Measurements from ENCODE around the gene PPFIBP1. TPM values are rescaled to one million over a fixed set of nuclear protein-coding genes. Genes with fewer than 3 reads are reported as not detected.

Gene PPFIBP1
- total RNA-seq, 1 donor from 2014 or later, result 53.8 TPM

- peaks cover 48% of the 10 kb centered on the region for H3K4me1 Mint-ChIP-seq (ENCODE audit: low read depth)
- H3K36me3 Mint-ChIP-seq (ENCODE audit: low read depth), result peaks cover 4% of the 10 kb centered on the region
- DNase-seq (ENCODE audit: low spot score), result no peak
- no peak overlapping the region for H3K27ac Mint-ChIP-seq
- H3K9me3 Mint-ChIP-seq, result no peaks in the 10 kb centered on the region
- H3K4me3 Mint-ChIP-seq, result no peak overlapping the region
- intact Hi-C loops (cut with micrococcal nuclease), result loop anchor here (2.0 kb wide), 1 partner anchor 15 kb away; no protein-coding TSS in a partner anchor
- H3K27me3 Mint-ChIP-seq (ENCODE audit: insufficient read depth), result peaks cover 6% of the 10 kb centered on the region
Measured at GRCh38 chr12:27549801-27550652, 26.0 kb downstream of the PPFIBP1 start.

GRCh38 chr12:27550653-27550975 lies 26.6 kb downstream of the PPFIBP1 start:
- Mint-ChIP-seq H3K9me3 (no peaks in the 10 kb centered on the region), H3K27ac (no peak overlapping the region), H3K36me3 (ENCODE audit: low read depth) (peaks cover 4% of the 10 kb centered on the region), H3K27me3 (ENCODE audit: insufficient read depth) (peaks cover 6% of the 10 kb centered on the region), H3K4me1 (ENCODE audit: low read depth) (peaks cover 54% of the 10 kb centered on the region), H3K4me3 (no peak overlapping the region)
- intact Hi-C loops (cut with micrococcal nuclease), result no loop called here
- no peak for DNase-seq (ENCODE audit: low spot score)

- H3K27me3 Mint-ChIP-seq (ENCODE audit: insufficient read depth), result peaks cover 6% of the 10 kb centered on the region
- intact Hi-C loops (cut with micrococcal nuclease), result no loop called here
- H3K4me1 Mint-ChIP-seq (ENCODE audit: low read depth), result peaks cover 61% of the 10 kb centered on the region
- no peak overlapping the region for H3K4me3 Mint-ChIP-seq
- no peak overlapping the region for H3K27ac Mint-ChIP-seq
- H3K9me3 Mint-ChIP-seq, result no peaks in the 10 kb centered on the region
- no peak for DNase-seq (ENCODE audit: low spot score)
- peaks cover 4% of the 10 kb centered on the region for H3K36me3 Mint-ChIP-seq (ENCODE audit: low read depth)
Measured at GRCh38 chr12:27551172-27551840, 27.3 kb downstream of the PPFIBP1 start.

GRCh38 chr12:27552235-27552634 lies 28.2 kb downstream of the PPFIBP1 start:
- DNase-seq (ENCODE audit: low spot score), result no peak
- intact Hi-C loops (cut with micrococcal nuclease), result no loop called here
- Mint-ChIP-seq H3K27me3 (ENCODE audit: insufficient read depth) (peaks cover 6% of the 10 kb centered on the region), H3K4me1 (ENCODE audit: low read depth) (peaks cover 66% of the 10 kb centered on the region), H3K27ac (no peak overlapping the region), H3K9me3 (no peaks in the 10 kb centered on the region), H3K4me3 (no peak overlapping the region), H3K36me3 (ENCODE audit: low read depth) (peaks cover 4% of the 10 kb centered on the region)

GRCh38 chr12:27552886-27553560 lies 29.0 kb downstream of the PPFIBP1 start:
- peaks cover 6% of the 10 kb centered on the region for H3K27me3 Mint-ChIP-seq (ENCODE audit: insufficient read depth)
- H3K4me3 Mint-ChIP-seq, result no peak overlapping the region
- H3K9me3 Mint-ChIP-seq, result no peaks in the 10 kb centered on the region
- intact Hi-C loops (cut with micrococcal nuclease), result no loop called here
- H3K36me3 Mint-ChIP-seq (ENCODE audit: low read depth), result peaks cover 4% of the 10 kb centered on the region
- no peak for DNase-seq (ENCODE audit: low spot score)
- H3K4me1 Mint-ChIP-seq (ENCODE audit: low read depth), result peaks cover 66% of the 10 kb centered on the region
- H3K27ac Mint-ChIP-seq, result no peak overlapping the region

- Mint-ChIP-seq H3K4me3 (no peak overlapping the region), H3K4me1 (ENCODE audit: low read depth) (peaks cover 57% of the 10 kb centered on the region), H3K36me3 (ENCODE audit: low read depth) (peaks cover 4% of the 10 kb centered on the region), H3K27me3 (ENCODE audit: insufficient read depth) (peaks cover 7% of the 10 kb centered on the region), H3K9me3 (no peaks in the 10 kb centered on the region), H3K27ac (no peak overlapping the region)
- DNase-seq (ENCODE audit: low spot score), result no peak
- intact Hi-C loops (cut with micrococcal nuclease), result no loop called here
Measured at GRCh38 chr12:27553941-27554340, 29.9 kb downstream of the PPFIBP1 start.

- H3K36me3 Mint-ChIP-seq (ENCODE audit: low read depth), result peaks cover 2% of the 10 kb centered on the region
- no peak overlapping the region for H3K27ac Mint-ChIP-seq
- DNase-seq (ENCODE audit: low spot score), result no peak
- H3K4me3 Mint-ChIP-seq, result no peak overlapping the region
- peaks cover 7% of the 10 kb centered on the region for H3K27me3 Mint-ChIP-seq (ENCODE audit: insufficient read depth)
- H3K4me1 Mint-ChIP-seq (ENCODE audit: low read depth), result peaks cover 50% of the 10 kb centered on the region
- intact Hi-C loops (cut with micrococcal nuclease), result loop anchor here (5.0 kb wide), 1 partner anchor 98 kb away; no protein-coding TSS in a partner anchor
- no peaks in the 10 kb centered on the region for H3K9me3 Mint-ChIP-seq
Measured at GRCh38 chr12:27554421-27555186, 30.6 kb downstream of the PPFIBP1 start.

GRCh38 chr12:27555361-27555760 lies 31.4 kb downstream of the PPFIBP1 start:
- no peak for DNase-seq (ENCODE audit: low spot score)
- H3K9me3 Mint-ChIP-seq, result no peaks in the 10 kb centered on the region
- no peak overlapping the region for H3K27ac Mint-ChIP-seq
- H3K4me1 Mint-ChIP-seq (ENCODE audit: low read depth), result peaks cover 45% of the 10 kb centered on the region
- intact Hi-C loops (cut with micrococcal nuclease), result loop anchor here (5.0 kb wide), 1 partner anchor 97 kb away; no protein-coding TSS in a partner anchor
- peaks cover 7% of the 10 kb centered on the region for H3K27me3 Mint-ChIP-seq (ENCODE audit: insufficient read depth)
- H3K4me3 Mint-ChIP-seq, result no peak overlapping the region
- peaks cover 2% of the 10 kb centered on the region for H3K36me3 Mint-ChIP-seq (ENCODE audit: low read depth)

- H3K27me3 Mint-ChIP-seq (ENCODE audit: insufficient read depth), result peaks cover 7% of the 10 kb centered on the region
- intact Hi-C loops (cut with micrococcal nuclease), result loop anchor here (1.0 to 5.0 kb wide), 3 partner anchors 22 to 96 kb away; no protein-coding TSS in a partner anchor
- no peak for DNase-seq (ENCODE audit: low spot score)
Measured at GRCh38 chr12:27555925-27556778, 32.1 kb downstream of the PPFIBP1 start.

GRCh38 chr12:27560126-27560525 lies 36.1 kb downstream of the PPFIBP1 start:
- Mint-ChIP-seq H3K27me3 (ENCODE audit: insufficient read depth) (peaks cover 4% of the 10 kb centered on the region), H3K9me3 (no peaks in the 10 kb centered on the region), H3K27ac (no peak overlapping the region), H3K4me3 (no peak overlapping the region), H3K36me3 (ENCODE audit: low read depth) (peaks cover 4% of the 10 kb centered on the region), H3K4me1 (ENCODE audit: low read depth) (peaks cover 28% of the 10 kb centered on the region)
- intact Hi-C loops (cut with micrococcal nuclease), result no loop called here
- DNase-seq (ENCODE audit: low spot score), result no peak

More at GRCh38 chr12:27555925-27556778, 32.1 kb downstream of the PPFIBP1 start:
- H3K4me1 Mint-ChIP-seq (ENCODE audit: low read depth), result peaks cover 42% of the 10 kb centered on the region
- no peak overlapping the region for H3K4me3 Mint-ChIP-seq
- H3K36me3 Mint-ChIP-seq (ENCODE audit: low read depth), result peaks cover 2% of the 10 kb centered on the region
- H3K27ac Mint-ChIP-seq, result no peak overlapping the region
- no peaks in the 10 kb centered on the region for H3K9me3 Mint-ChIP-seq

GRCh38 chr12:27561535-27562350 lies 37.7 kb downstream of the PPFIBP1 start:
- H3K27me3 Mint-ChIP-seq (ENCODE audit: insufficient read depth), result peaks cover 4% of the 10 kb centered on the region

More at GRCh38 chr12:27561535-27562350, 37.7 kb downstream of the PPFIBP1 start:
- no peak for DNase-seq (ENCODE audit: low spot score)
- Mint-ChIP-seq H3K9me3 (no peaks in the 10 kb centered on the region), H3K36me3 (ENCODE audit: low read depth) (peaks cover 4% of the 10 kb centered on the region), H3K4me3 (no peak overlapping the region), H3K27ac (no peak overlapping the region), H3K4me1 (ENCODE audit: low read depth) (peaks cover 21% of the 10 kb centered on the region)
- intact Hi-C loops (cut with micrococcal nuclease), result no loop called here

Measured in activated T-helper 1 cell treated with anti-CD3 and anti-CD28 coated beads, Interleukin-12 subunit alpha, Interleukin-12 subunit beta, Interleukin-2, Interleukin-4 antibody, amounts not matched to agents 30 ng/mL and 10 ng/mL and 1 ng/mL, durations not matched to agents 14 hours and 24 hours and 36 hours (primary cell).